ENCODE results near the gene CFAP77.

DNA sequence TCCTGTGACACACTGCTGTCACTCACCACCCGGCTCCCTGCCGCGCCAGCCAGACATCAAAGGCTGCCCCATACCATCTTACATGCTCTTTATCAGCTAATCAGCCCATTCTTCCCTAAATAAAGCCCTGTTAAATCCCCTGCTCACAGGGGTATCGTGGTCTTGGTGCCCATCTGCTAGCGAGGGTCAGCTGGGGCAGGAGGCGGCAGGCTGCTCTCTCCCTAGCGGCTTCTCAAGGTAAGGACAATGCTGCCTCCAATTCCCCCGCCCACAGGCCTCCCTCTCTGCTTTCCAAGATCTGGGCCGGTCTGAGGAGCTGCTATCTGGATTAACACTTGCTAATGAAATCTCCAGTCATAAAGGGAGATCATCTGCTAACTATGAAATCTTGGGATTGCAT is 199.2 kb downstream of the CFAP77 start:
- TF ChIP-seq, protein P1, sequence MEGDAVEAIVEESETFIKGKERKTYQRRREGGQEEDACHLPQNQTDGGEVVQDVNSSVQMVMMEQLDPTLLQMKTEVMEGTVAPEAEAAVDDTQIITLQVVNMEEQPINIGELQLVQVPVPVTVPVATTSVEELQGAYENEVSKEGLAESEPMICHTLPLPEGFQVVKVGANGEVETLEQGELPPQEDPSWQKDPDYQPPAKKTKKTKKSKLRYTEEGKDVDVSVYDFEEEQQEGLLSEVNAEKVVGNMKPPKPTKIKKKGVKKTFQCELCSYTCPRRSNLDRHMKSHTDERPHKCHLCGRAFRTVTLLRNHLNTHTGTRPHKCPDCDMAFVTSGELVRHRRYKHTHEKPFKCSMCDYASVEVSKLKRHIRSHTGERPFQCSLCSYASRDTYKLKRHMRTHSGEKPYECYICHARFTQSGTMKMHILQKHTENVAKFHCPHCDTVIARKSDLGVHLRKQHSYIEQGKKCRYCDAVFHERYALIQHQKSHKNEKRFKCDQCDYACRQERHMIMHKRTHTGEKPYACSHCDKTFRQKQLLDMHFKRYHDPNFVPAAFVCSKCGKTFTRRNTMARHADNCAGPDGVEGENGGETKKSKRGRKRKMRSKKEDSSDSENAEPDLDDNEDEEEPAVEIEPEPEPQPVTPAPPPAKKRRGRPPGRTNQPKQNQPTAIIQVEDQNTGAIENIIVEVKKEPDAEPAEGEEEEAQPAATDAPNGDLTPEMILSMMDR (IDR thresholded peaks at IDR 0.05; ENCODE audit: low read depth, low read length) = no peak
- TF ChIP-seq POLR2A (IDR thresholded peaks at IDR 0.05; ENCODE audit: extremely low read depth, insufficient read length) (no peak), MYC (IDR thresholded peaks at IDR 0.05; ENCODE audit: low read depth, low read length) (no peak)
- TF ChIP-seq, protein P2, sequence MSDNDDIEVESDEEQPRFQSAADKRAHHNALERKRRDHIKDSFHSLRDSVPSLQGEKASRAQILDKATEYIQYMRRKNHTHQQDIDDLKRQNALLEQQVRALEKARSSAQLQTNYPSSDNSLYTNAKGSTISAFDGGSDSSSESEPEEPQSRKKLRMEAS (IDR thresholded peaks at IDR 0.05; ENCODE audit: low read depth, low read length) = no peak

Measured in NB4 (cell line).